ENCODE measurements around the gene RANBP17.
"Not testable (repeated sequence)": the region's sequence is repeated elsewhere in the genome, so short reads cannot be mapped to it uniquely, and the experiment has no call there.

The RANBP17 gene

GRCh38 chr5:171291371-171291770, 429.6 kb downstream of the RANBP17 start:
- no peak for TF ChIP-seq CTCF (IDR thresholded peaks at IDR 0.05)
- no peaks in the 10 kb centered on the region for H3K4me1 Mint-ChIP-seq
- no peak overlapping the region for H3K27ac Mint-ChIP-seq
- no peak overlapping the region for H3K4me3 Mint-ChIP-seq
- peaks cover 4% of the 10 kb centered on the region for H3K27me3 Mint-ChIP-seq (ENCODE audit: low read depth, poor library complexity)
- H3K36me3 Mint-ChIP-seq (ENCODE audit: low read depth) = peaks cover 5% of the 10 kb centered on the region
- no peak for DNase-seq
- no peaks in the 10 kb centered on the region for H3K9me3 Mint-ChIP-seq

- no peak for DNase-seq
- no peak for TF ChIP-seq CTCF (IDR thresholded peaks at IDR 0.05)
- Mint-ChIP-seq H3K9me3 (no peaks in the 10 kb centered on the region), H3K27ac (no peak overlapping the region), H3K4me3 (no peak overlapping the region), H3K4me1 (no peaks in the 10 kb centered on the region), H3K27me3 (ENCODE audit: low read depth, poor library complexity) (peaks cover 13% of the 10 kb centered on the region), H3K36me3 (ENCODE audit: low read depth) (peaks cover 5% of the 10 kb centered on the region)
These were observed 433.5 kb downstream of the RANBP17 start for GRCh38 chr5:171295299-171295698.

GRCh38 chr5:171295801-171296200, 434.0 kb downstream of the RANBP17 start:
- Mint-ChIP-seq H3K27me3 (ENCODE audit: low read depth, poor library complexity) (peaks cover 13% of the 10 kb centered on the region), H3K4me1 (no peaks in the 10 kb centered on the region), H3K36me3 (ENCODE audit: low read depth) (peaks cover 10% of the 10 kb centered on the region), H3K27ac (no peak overlapping the region), H3K9me3 (no peaks in the 10 kb centered on the region), H3K4me3 (no peak overlapping the region)
- no peak for TF ChIP-seq CTCF (IDR thresholded peaks at IDR 0.05)
- no peak for DNase-seq

- not testable (repeated sequence) for H3K4me3 Mint-ChIP-seq; DNase-seq; H3K27ac Mint-ChIP-seq; H3K36me3 Mint-ChIP-seq (ENCODE audit: low read depth); H3K4me1 Mint-ChIP-seq; H3K9me3 Mint-ChIP-seq
- H3K27me3 Mint-ChIP-seq (ENCODE audit: low read depth, poor library complexity) = peaks cover 33% of the 10 kb centered on the region
These were observed 436.1 kb downstream of the RANBP17 start for GRCh38 chr5:171297941-171298340.

GRCh38 chr5:171299228-171299627, 437.4 kb downstream of the RANBP17 start:
- Mint-ChIP-seq H3K27me3 (ENCODE audit: low read depth, poor library complexity) (peaks cover 46% of the 10 kb centered on the region), H3K4me1 (no peaks in the 10 kb centered on the region), H3K4me3 (no peak overlapping the region), H3K9me3 (no peaks in the 10 kb centered on the region), H3K27ac (no peak overlapping the region), H3K36me3 (ENCODE audit: low read depth) (peaks cover 10% of the 10 kb centered on the region)
- no peak for TF ChIP-seq CTCF (IDR thresholded peaks at IDR 0.05)
- no peak for DNase-seq

- Mint-ChIP-seq H3K4me1 (no peaks in the 10 kb centered on the region), H3K4me3 (no peak overlapping the region), H3K9me3 (no peaks in the 10 kb centered on the region), H3K27ac (no peak overlapping the region), H3K27me3 (ENCODE audit: low read depth, poor library complexity) (peaks cover 52% of the 10 kb centered on the region), H3K36me3 (ENCODE audit: low read depth) (peaks cover 10% of the 10 kb centered on the region)
- DNase-seq = no peak
- TF ChIP-seq CTCF (IDR thresholded peaks at IDR 0.05) = no peak
These were observed 438.0 kb downstream of the RANBP17 start for GRCh38 chr5:171299851-171300250.

Data from nephron progenitor cell (in vitro differentiated cells).